GM18519 (cell line): Measurements from ENCODE around the gene TMEM218.

ENCODE experiments used
- ATAC-seq: cut with Tn5 transposase; IDR thresholded peaks from one replicate; pipeline ENCODE4 v1.9.1; 2021; ENCODE audit warnings: mild to moderate bottlenecking, moderate library complexity; ENCODE audit not compliant: unreplicated experiment, low FRiP score

Gene TMEM218

GRCh38 chr11:125078516-125079140 lies 32.8 kb downstream of the TMEM218 start:
- ATAC-seq: no peak

GRCh38 chr11:125078016-125078415 lies 33.4 kb downstream of the TMEM218 start:
- no peak for ATAC-seq

- no peak for ATAC-seq
These were observed 35.0 kb downstream of the TMEM218 start for GRCh38 chr11:125076378-125076945.

GRCh38 chr11:125075900-125076317 lies 35.5 kb downstream of the TMEM218 start:
- no peak for ATAC-seq

GRCh38 chr11:125075242-125075625 lies 36.2 kb downstream of the TMEM218 start:
- ATAC-seq: no peak

- no peak for ATAC-seq
These were observed 36.8 kb downstream of the TMEM218 start for GRCh38 chr11:125074511-125075241.

- no peak for ATAC-seq
These were observed 37.6 kb downstream of the TMEM218 start for GRCh38 chr11:125073616-125074483.

GRCh38 chr11:125072961-125073590 lies 38.4 kb downstream of the TMEM218 start:
- no peak for ATAC-seq

GRCh38 chr11:125072218-125072960 lies 39.0 kb downstream of the TMEM218 start:
- ATAC-seq: peak; percentile 89

- ATAC-seq: no peak
These were observed 39.6 kb downstream of the TMEM218 start for GRCh38 chr11:125071846-125072217.

GRCh38 chr11:125071435-125071834 lies 40.0 kb downstream of the TMEM218 start:
- ATAC-seq: no peak

- peak; percentile 50 for ATAC-seq
These were observed 40.6 kb downstream of the TMEM218 start for GRCh38 chr11:125070699-125071254.

- ATAC-seq: no peak
These were observed 41.6 kb downstream of the TMEM218 start for GRCh38 chr11:125069796-125070195.

GRCh38 chr11:125069008-125069407 lies 42.4 kb downstream of the TMEM218 start:
- no peak for ATAC-seq

- no peak for ATAC-seq
These were observed 43.1 kb downstream of the TMEM218 start for GRCh38 chr11:125068368-125068767.

GRCh38 chr11:125064070-125064469 lies 47.4 kb downstream of the TMEM218 start:
- ATAC-seq: no peak

- peak; percentile 9 for ATAC-seq
These were observed 47.9 kb downstream of the TMEM218 start for GRCh38 chr11:125063429-125064043.

GRCh38 chr11:125062931-125063428 lies 48.4 kb downstream of the TMEM218 start, which contains the start of gene SLC37A2:
Gene SLC37A2 (plus strand): TSS chr11:125063305. CDS start chr11:125063368, 63 bp downstream.
- peak; percentile 92 for ATAC-seq
